GM23338 (cell line): ENCODE data around the gene CMC2. TPM values are rescaled to one million over a fixed set of nuclear protein-coding genes. Genes with fewer than 3 reads are reported as not detected.

Source experiments
- ETS1 ChIP-seq: IDR thresholded peaks from 2 replicates; pipeline ENCODE4 v1.6.1; 2016; ENCODE audit warnings: antibody characterized with exemption
- EZH2 ChIP-seq: fragments of 200-600 bp; sonication (generic); IDR thresholded peaks from one replicate; pipeline ENCODE4 v1.8.0; 2017; ENCODE audit warnings: antibody characterized with exemption, mild to moderate bottlenecking, low read depth; ENCODE audit not compliant: unreplicated experiment
- EZH2phosphoT487 ChIP-seq: fragments of 200-600 bp; sonication (generic); IDR thresholded peaks from one replicate; pipeline ENCODE4 v1.8.1; 2018; ENCODE audit warnings: antibody characterized with exemption; ENCODE audit not compliant: unreplicated experiment
- JUNB ChIP-seq: IDR thresholded peaks from one replicate; pipeline ENCODE4 v1.6.1; 2016; ENCODE audit warnings: antibody characterized with exemption; ENCODE audit not compliant: unreplicated experiment
- POLR2AphosphoS5 ChIP-seq: IDR thresholded peaks from 2 replicates; pipeline ENCODE4 v1.6.1; 2016; ENCODE audit warnings: antibody characterized with exemption, low read depth
- ZNF114 ChIP-seq: fragments of 250-450 bp; sonication (Bioruptor Pico); IDR thresholded peaks from 2 replicates; pipeline ENCODE4 v1.5.0; 2020; ENCODE audit warnings: mild to moderate bottlenecking, moderate library complexity
- ZNF331 ChIP-seq: fragments of 250-450 bp; sonication (Bioruptor Pico); IDR thresholded peaks from 2 replicates; pipeline ENCODE4 v1.5.0; 2020; ENCODE audit warnings: low read depth, mild to moderate bottlenecking, moderate library complexity
- ZNF462 ChIP-seq: fragments of 250-450 bp; sonication (Bioruptor Pico); IDR thresholded peaks from 2 replicates; pipeline ENCODE4 v1.5.0; 2020; ENCODE audit warnings: mild to moderate bottlenecking, moderate library complexity
- polyA plus RNA-seq: library from polyadenylated mRNA; unstranded; fragments of >200 nt; fragmentation: Nextera tagmentation; extraction: Ambion mirVana; gene quantifications from 2 replicates; pipeline ENCODE4 v1.2.1, GENCODE V29; 2016
- total RNA-seq: library from RNA; depleted of rRNA; stranded (reverse); fragments of >200 nt; shearing (Covaris generic); gene quantifications from 2 replicates; pipeline ENCODE4 v1.2.3, GENCODE V29; 2014

Gene CMC2
- total and polyA plus RNA-seq, 2 experiments from 2014 or later = 35.7 to 211 TPM

- no peak for TF ChIP-seq ZNF462 (CRISPR knock-in tag)
- no peak for TF ChIP-seq ZNF331 (CRISPR knock-in tag)
- TF ChIP-seq POLR2AphosphoS5 = no peak
- TF ChIP-seq JUNB = no peak
- TF ChIP-seq ETS1 = no peak
- TF ChIP-seq EZH2 = no peak
- no peak for TF ChIP-seq ZNF114
- no peak for TF ChIP-seq EZH2phosphoT487
Observed at GRCh38 chr16:81003610-81004460, 2.9 kb downstream of the CMC2 start (continued).
